PC-9 (cell line): ENCODE measurements around the gene ZNF816. TPM values are rescaled to one million over a fixed set of nuclear protein-coding genes. Genes with fewer than 3 reads are reported as not detected.
A peak's percentile ranks its signal among the peaks of the same experiment; 100 is the strongest.

Source experiments
- BruUV-seq: library from RNA; stranded (reverse); fragments of 400-500 nt; replicated peaks from 2 replicates; lab custom pipeline; 2021; lab: Mats Ljungman, UMichigan
- CTCF ChIA-PET: fragments of 300-600 bp; sonication (Branson Sonifier 250); formaldehyde crosslinking; loops from one replicate; lab custom pipeline; 2022; ENCODE audit warnings: antibody characterized with exemption; lab: Charles Lee
- POLR2A ChIA-PET: fragments of 300-600 bp; sonication (Branson Sonifier 250); formaldehyde crosslinking; loops from one replicate; lab custom pipeline; 2022; ENCODE audit warnings: antibody characterized with exemption; ENCODE audit not compliant: unreplicated experiment; lab: Charles Lee
- DNase-seq, 2 experiments: peaks; one replicate each; pipeline versions ENCODE4 v3.0.0 to v3.0.0-alpha.2; 2015 to 2022; ENCODE audit warnings: mixed read lengths in 1 of 2
- H2AFZ ChIP-seq: fragments of 200-600 bp; sonication (generic); 2 replicates; pipeline ENCODE4 v1.8.1; 2017; ENCODE audit warnings: antibody characterized with exemption
- H3F3A ChIP-seq: fragments of 200-600 bp; sonication (generic); 2 replicates; pipeline ENCODE4 v1.8.1; 2017; ENCODE audit warnings: antibody characterized with exemption, mild to moderate bottlenecking, low read depth; ENCODE audit not compliant: insufficient read depth
- H3K27ac ChIP-seq: fragments of 200-600 bp; sonication (generic); 2 replicates; pipeline ENCODE4 v1.6.1; 2016; ENCODE audit warnings: mixed run types
- H3K27me3 ChIP-seq: fragments of 200-600 bp; sonication (generic); 2 replicates; pipeline ENCODE4 v1.6.1; 2016; ENCODE audit warnings: low read depth, mixed run types; ENCODE audit not compliant: insufficient read depth
- H3K36me3 ChIP-seq: fragments of 200-600 bp; sonication (generic); 2 replicates; pipeline ENCODE4 v1.6.1; 2016; ENCODE audit warnings: low read depth, mixed run types
- H3K4me1 ChIP-seq: fragments of 200-600 bp; sonication (generic); replicated peaks from 2 replicates; pipeline ENCODE4 v1.6.1; 2016; ENCODE audit warnings: mixed run types; ENCODE audit not compliant: insufficient read depth
- H3K4me2 ChIP-seq: fragments of 200-600 bp; sonication (generic); 2 replicates; pipeline ENCODE4 v1.6.1; 2017; ENCODE audit warnings: mixed run types
- H3K4me3 ChIP-seq: fragments of 200-600 bp; sonication (generic); 2 replicates; pipeline ENCODE4 v1.6.1; 2016; ENCODE audit warnings: mixed run types
- H3K79me2 ChIP-seq: fragments of 200-600 bp; sonication (generic); 2 replicates; pipeline ENCODE4 v1.6.1; 2017; ENCODE audit warnings: low read depth, mixed run types
- H3K9me2 ChIP-seq: fragments of 200-600 bp; sonication (generic); 2 replicates; pipeline ENCODE4 v1.8.1; 2017; ENCODE audit warnings: mild to moderate bottlenecking; ENCODE audit not compliant: insufficient read depth
- H3K9me3 ChIP-seq: fragments of 200-600 bp; sonication (generic); 2 replicates; pipeline ENCODE4 v1.8.1; 2016; ENCODE audit warnings: low read depth; ENCODE audit not compliant: insufficient read depth
- H4K20me1 ChIP-seq: fragments of 200-600 bp; sonication (generic); 2 replicates; pipeline ENCODE4 v1.8.1; 2017; ENCODE audit not compliant: insufficient read depth
- EZH2 ChIP-seq: fragments of 200-600 bp; sonication (generic); IDR thresholded peaks from 2 replicates; pipeline ENCODE4 v1.8.0; 2017; ENCODE audit warnings: antibody characterized with exemption, low read depth
- intact Hi-C: fragments of 100-400 bp; cut with micrococcal nuclease; formaldehyde crosslinking; loops from one replicate; pipeline ENCODE4 v1.10.0; 2022; ENCODE audit not compliant: unreplicated experiment
- total RNA-seq: library from RNA; stranded (reverse); gene quantifications from 2 replicates; pipeline ENCODE4 v1.2.3, GENCODE V29; 2021
- TF ChIP-seq, protein P1 (sequence below): fragments of 200-600 bp; sonication (generic); conservative IDR thresholded peaks from 2 replicates; pipeline ENCODE4 v1.6.1; 2017; ENCODE audit warnings: mixed run types, antibody characterized with exemption, mild to moderate bottlenecking, moderate library complexity

The ZNF816 gene
- total RNA-seq, 1 experiment from 2014 or later: 11.8 TPM

DNA sequence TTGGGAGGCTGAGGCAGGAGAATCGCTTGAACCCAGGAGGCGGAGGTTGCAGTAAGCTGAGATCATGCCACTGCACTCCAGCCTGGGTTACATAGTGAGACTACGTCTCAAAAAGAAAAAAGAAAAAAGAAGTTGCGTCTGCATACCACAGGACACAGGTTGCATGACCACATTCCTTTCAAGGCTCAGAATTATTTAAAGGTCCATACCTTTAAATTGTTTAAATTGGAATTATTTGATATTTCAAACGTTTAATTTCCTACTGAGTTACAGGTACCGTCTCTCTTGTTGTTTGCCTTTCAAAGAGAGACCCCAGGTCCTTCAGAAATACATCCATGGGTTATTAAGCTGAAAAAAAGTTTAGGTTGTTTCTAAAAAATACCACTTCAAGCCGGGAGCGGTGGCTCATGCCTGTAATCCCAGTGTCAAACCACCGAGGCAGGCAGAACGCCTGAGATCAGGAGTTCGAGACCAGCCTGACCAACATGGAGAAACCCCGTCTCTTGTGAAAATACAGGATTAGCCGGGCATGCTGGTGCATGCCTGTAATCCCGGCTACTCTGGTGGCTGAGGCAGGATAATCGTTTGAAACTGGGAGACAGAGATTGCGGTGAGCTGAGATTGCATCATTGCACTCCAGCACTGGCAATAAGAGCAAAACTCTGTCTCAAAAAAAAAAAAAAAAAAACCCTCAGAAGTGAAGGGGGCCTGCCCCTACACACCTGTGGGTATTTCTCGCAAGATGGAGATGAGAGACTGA lies 18.6 kb downstream of the ZNF816 start:
- Histone ChIP-seq H3K4me1 (peaks cover 17% of the 10 kb centered on the region), H3F3A (peaks cover 13% of the 10 kb centered on the region), H4K20me1 (no peaks in the 10 kb centered on the region), H3K36me3 (peaks cover 8% of the 10 kb centered on the region; the same call in 1 of the 2 replicates), H3K9me2 (no peaks in the 10 kb centered on the region), H3K79me2 (peaks cover 23% of the 10 kb centered on the region), H3K27ac (no peak overlapping the region), H3K4me2 (0 out of 2 replicates have a peak overlapping the region, but pooled peaks have one; percentile 91), H3K27me3 (no peaks in the 10 kb centered on the region), H2AFZ (no peak overlapping the region), H3K4me3 (peak overlapping the region; percentile 64; the same call in 1 of the 2 replicates), H3K9me3 (peaks cover 41% of the 10 kb centered on the region)
- intact Hi-C loops: loop anchor here (1.0 to 5.0 kb wide), 5 partner anchors 19 to 87 kb away; partner anchors contain the start of genes ZNF320, ZNF468, ZNF816 and ZNF888
- ChIA-PET POLR2A (interaction anchor here (0.5 to 0.7 kb wide), 2 partner anchors 46 to 50 kb away, joined by 3 read pairs; no protein-coding TSS in a partner anchor), CTCF (no interaction called here)
- no peak for DNase-seq
- BruUV-seq: no TSS peak
- TF ChIP-seq EZH2: no peak
- TF ChIP-seq, protein P1, sequence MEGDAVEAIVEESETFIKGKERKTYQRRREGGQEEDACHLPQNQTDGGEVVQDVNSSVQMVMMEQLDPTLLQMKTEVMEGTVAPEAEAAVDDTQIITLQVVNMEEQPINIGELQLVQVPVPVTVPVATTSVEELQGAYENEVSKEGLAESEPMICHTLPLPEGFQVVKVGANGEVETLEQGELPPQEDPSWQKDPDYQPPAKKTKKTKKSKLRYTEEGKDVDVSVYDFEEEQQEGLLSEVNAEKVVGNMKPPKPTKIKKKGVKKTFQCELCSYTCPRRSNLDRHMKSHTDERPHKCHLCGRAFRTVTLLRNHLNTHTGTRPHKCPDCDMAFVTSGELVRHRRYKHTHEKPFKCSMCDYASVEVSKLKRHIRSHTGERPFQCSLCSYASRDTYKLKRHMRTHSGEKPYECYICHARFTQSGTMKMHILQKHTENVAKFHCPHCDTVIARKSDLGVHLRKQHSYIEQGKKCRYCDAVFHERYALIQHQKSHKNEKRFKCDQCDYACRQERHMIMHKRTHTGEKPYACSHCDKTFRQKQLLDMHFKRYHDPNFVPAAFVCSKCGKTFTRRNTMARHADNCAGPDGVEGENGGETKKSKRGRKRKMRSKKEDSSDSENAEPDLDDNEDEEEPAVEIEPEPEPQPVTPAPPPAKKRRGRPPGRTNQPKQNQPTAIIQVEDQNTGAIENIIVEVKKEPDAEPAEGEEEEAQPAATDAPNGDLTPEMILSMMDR: no peak

DNA sequence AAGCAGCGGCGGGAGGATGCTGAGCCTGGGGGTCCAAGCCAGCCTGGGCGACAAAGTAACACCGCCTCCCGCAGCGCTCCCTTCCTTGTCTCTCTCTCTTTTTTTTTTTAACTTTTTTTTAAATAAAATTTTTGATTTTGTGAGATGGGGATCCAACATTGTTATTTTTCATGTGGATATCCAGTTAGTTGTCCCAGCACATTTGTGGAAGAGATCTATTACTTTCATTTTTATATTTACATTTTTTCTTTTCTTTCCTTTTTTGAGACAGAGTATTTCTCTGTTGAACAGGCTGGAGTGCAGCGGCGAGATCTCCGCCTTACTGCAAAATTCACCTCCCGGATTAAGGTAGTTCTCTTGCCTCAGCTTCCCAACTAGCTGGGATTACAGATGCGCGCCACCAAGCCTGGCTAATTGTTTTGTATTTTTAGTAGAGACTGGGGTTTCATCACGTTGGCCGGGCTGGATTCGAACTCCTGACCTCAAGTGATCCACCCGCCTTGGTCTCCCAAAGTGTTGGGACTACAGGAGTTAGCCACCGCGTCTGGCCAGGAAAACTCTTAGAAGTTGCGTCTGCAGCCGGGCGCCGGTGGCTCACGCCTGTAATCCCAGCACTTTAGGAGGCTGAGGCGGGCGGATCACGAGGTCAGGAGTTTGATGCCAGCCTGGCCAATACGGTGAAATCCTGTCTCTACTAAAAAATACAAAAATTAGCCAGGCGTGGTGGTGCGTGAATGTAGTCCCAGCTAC lies 19.4 kb downstream of the ZNF816 start:
- TF ChIP-seq EZH2: no peak
- TF ChIP-seq, protein P1: no peak
- no peak for DNase-seq
- BruUV-seq: no TSS peak
- intact Hi-C loops: loop anchor here (1.0 to 5.0 kb wide), 5 partner anchors 19 to 87 kb away; partner anchors contain the start of genes ZNF320, ZNF468, ZNF816 and ZNF888
- Histone ChIP-seq H3K36me3 (peaks cover 7% of the 10 kb centered on the region; the same call in 1 of the 2 replicates), H3K4me1 (peaks cover 24% of the 10 kb centered on the region), H3K4me3 (peak overlapping the region; percentile 64), H3K79me2 (peaks cover 24% of the 10 kb centered on the region), H3K9me3 (peaks cover 46% of the 10 kb centered on the region), H3K9me2 (no peaks in the 10 kb centered on the region), H3K4me2 (peak overlapping the region; percentile 91), H3K27ac (no peak overlapping the region), H2AFZ (peak overlapping the region; percentile 81), H3K27me3 (no peaks in the 10 kb centered on the region), H4K20me1 (no peaks in the 10 kb centered on the region), H3F3A (peaks cover 11% of the 10 kb centered on the region)
- POLR2A ChIA-PET: interaction anchor here (0.5 kb wide), 1 partner anchor 51 kb away, joined by 3 read pairs; no protein-coding TSS in a partner anchor
- CTCF ChIA-PET: interaction anchor here (0.7 kb wide), 1 partner anchor 162 kb away, joined by 5 read pairs; no protein-coding TSS in a partner anchor
